Measurements from ENCODE around the gene PPM1F. TPM values are rescaled to one million over a fixed set of nuclear protein-coding genes. Genes with fewer than 3 reads are reported as not detected.
A peak's percentile ranks its signal among the peaks of the same experiment; 100 is the strongest.

Gene PPM1F
- total RNA-seq: 44.1 and 49.8 TPM in 2 replicates
- long read RNA-seq, partial matches to known transcripts: 1 of 4 reads
- long read RNA-seq, other reads (novel, unspliced or antisense): 3 of 4 reads

DNA sequence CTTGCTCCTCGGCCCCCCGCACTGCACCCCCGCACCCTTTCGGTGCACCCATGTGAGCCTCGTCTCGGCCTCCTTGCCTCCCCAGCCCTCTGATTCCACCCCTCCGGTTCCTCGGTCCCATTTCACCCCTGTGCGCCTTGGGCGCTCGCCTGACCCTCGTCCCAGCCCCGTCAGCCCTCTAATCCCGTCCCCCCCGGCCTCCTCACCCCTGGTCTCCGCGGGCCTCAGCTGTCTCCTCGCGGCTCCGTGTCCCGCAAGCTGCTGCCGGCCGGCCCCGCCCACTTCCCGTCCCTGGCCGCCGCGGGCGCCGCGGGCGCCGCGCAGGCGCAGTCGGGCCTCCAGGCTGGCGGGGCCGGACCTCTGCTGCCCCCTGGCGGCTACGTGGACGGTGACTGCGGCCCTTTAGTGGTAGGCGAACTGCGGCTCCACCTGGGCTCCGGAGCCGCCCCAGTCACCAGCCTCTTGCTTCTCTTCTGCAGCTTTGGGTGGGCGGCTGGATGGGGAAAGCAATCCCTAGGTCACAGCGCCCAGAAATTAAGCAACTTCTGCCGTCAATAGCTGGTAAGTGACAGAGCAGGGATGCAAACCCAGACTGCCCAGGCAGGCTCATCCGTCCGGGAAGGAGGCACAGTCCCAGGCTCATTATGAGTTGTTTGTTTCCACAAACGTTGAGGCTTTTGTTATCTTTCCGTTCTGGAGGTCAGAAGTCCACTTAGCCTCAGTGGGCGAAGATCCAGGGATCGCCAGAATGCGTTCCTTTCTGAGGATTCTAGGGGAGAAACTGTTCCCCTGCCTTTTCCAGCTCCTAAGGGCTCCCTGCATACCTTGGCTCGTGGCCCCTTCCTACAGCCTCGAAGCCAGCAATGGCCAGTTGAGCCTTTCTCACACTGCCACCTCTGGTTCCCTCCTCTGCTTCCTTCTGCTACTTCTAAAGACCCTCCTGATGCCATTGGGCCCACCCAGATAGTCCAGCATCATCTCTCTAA is at the start of gene PPM1F:
Gene PPM1F (minus strand): TSS at position 263 of the 986 bp plus-strand sequence. CDS start 6,800 bp downstream, outside the sequence.
- H3K27me3 Mint-ChIP-seq (ENCODE audit: low read depth): peaks cover 2% of the 10 kb centered on the region
- H3K9me3 Mint-ChIP-seq: no peaks in the 10 kb centered on the region
- peaks cover 36% of the 10 kb centered on the region for H3K4me1 Mint-ChIP-seq
- H3K4me3 Mint-ChIP-seq: peak within 1 kb of the TSS; percentile 88
- peak; percentile 93 for DNase-seq (ENCODE audit: low read depth, low spot score)
- TF ChIP-seq CTCF (conservative IDR thresholded peaks at IDR 0.05): peak; percentile 86
- no peak within 1 kb of the TSS for H3K27ac Mint-ChIP-seq (ENCODE audit: unreplicated experiment)
- no peaks in the 10 kb centered on the region for H3K36me3 Mint-ChIP-seq (ENCODE audit: low read depth)

DNA sequence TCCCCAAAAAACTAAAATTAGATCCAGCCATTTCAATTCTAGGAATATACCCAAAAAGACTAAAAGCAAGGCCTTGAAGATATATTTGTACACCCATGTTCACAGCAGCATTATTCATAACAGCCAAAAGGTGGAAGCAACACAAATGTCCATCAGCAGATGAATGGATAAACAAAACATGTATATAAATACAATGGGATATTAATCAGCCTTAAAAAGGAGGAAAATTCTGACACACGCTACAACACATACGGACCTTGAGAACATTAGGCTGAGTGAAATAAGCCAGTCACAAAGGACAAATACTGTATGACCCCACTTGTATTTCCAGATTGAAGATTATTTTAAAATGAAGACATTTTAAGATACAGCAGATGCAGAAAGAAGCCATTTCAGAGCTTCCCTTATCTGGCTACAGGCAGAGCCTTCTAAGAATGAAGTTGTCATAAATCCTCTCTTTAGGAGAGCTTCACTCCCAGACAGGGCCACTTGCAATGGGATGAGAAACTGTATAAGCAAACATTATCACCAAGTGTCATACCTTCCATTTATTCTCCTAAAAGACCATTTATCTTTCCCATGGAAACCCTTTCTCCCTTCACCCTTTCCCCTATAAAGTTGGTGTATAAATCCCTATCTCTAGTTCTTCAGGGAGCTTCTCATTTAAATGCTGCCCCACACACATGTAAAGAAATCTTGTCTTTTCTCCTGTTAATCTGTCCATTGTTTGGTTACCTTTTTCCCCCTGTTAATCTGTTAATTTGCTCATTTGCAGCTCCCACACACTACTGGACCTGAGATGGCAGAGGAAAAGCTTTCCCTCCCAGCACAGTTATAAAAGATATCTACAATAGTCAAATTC is 49.2 kb upstream of the PPM1F start:
- Mint-ChIP-seq H3K4me1 (no peaks in the 10 kb centered on the region), H3K36me3 (ENCODE audit: low read depth) (no peaks in the 10 kb centered on the region), H3K4me3 (no peak overlapping the region), H3K27ac (ENCODE audit: unreplicated experiment) (no peak overlapping the region), H3K9me3 (no peaks in the 10 kb centered on the region), H3K27me3 (ENCODE audit: low read depth) (peaks cover 56% of the 10 kb centered on the region)
- no peak for TF ChIP-seq CTCF (conservative IDR thresholded peaks at IDR 0.05)
- DNase-seq (ENCODE audit: low read depth, low spot score): no peak

DNA sequence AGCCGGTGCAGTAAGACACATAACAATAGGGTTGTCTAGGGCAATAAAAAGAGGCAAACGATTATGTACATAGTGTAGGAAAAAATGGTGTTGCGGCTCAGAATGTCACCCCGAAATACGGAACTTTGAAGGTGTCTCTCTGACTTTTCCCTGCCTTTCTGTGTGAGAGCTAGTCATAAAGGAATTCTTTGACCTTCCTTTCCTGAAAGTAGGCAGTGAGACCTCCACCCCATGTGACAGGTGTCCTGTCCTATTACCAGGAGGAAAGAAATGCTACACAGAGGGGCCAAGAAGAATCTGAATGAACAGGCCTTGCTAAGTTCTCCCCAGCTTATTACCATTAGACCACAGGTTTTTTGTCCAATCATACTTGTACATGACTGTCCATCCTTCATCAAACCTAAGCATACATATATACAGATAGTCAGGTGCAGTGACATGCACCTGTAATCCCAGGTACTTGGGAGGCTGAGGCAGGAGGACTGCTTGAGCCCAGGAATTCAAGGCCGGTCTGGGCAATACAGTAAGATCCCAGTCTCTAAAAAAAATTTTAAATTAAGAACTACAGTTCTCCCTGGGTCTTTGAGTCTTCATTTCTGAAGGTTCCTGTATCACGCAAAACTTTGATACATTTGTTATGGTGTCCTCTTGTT is 46.1 kb upstream of the PPM1F start:
- Mint-ChIP-seq H3K27me3 (ENCODE audit: low read depth) (peaks cover 62% of the 10 kb centered on the region), H3K4me3 (no peak overlapping the region), H3K4me1 (no peaks in the 10 kb centered on the region), H3K27ac (ENCODE audit: unreplicated experiment) (no peak overlapping the region), H3K9me3 (no peaks in the 10 kb centered on the region), H3K36me3 (ENCODE audit: low read depth) (no peaks in the 10 kb centered on the region)
- no peak for TF ChIP-seq CTCF (conservative IDR thresholded peaks at IDR 0.05)
- DNase-seq (ENCODE audit: low read depth, low spot score): no peak

- Mint-ChIP-seq H3K4me3 (no peak overlapping the region), H3K36me3 (ENCODE audit: low read depth) (no peaks in the 10 kb centered on the region), H3K27ac (ENCODE audit: unreplicated experiment) (no peak overlapping the region), H3K9me3 (no peaks in the 10 kb centered on the region), H3K27me3 (ENCODE audit: low read depth) (peaks cover 45% of the 10 kb centered on the region), H3K4me1 (no peaks in the 10 kb centered on the region)
- TF ChIP-seq CTCF (conservative IDR thresholded peaks at IDR 0.05): no peak
- DNase-seq (ENCODE audit: low read depth, low spot score): no peak
These were observed 43.6 kb upstream of the PPM1F start for GRCh38 chr22:21996175-21996720.

DNA sequence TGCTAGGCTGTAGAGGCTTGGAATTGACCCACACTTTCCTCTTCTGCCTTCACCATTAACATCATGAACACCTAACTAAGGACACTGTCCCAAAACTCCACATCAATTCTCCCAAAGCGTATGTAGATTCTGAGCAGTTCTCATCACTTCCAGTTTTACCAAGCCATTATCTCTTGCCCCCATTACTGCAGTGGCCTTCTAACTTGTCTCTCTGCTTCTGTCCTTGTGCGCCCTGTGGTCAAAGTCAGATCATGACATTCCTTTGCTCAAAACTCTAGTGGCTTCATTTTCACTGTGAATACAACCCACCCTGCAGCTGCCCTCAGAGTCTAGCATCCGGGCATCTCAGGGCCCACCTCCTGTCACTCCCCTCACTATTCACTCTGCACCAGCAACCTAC is 43.0 kb upstream of the PPM1F start:
- TF ChIP-seq CTCF (conservative IDR thresholded peaks at IDR 0.05): no peak
- Mint-ChIP-seq H3K36me3 (ENCODE audit: low read depth) (no peaks in the 10 kb centered on the region), H3K27ac (ENCODE audit: unreplicated experiment) (no peak overlapping the region), H3K9me3 (no peaks in the 10 kb centered on the region), H3K27me3 (ENCODE audit: low read depth) (peaks cover 39% of the 10 kb centered on the region), H3K4me3 (no peak overlapping the region), H3K4me1 (no peaks in the 10 kb centered on the region)
- DNase-seq (ENCODE audit: low read depth, low spot score): no peak
